ENCODE results near the gene PLCH2. TPM values are rescaled to one million over a fixed set of nuclear protein-coding genes. Genes with fewer than 3 reads are reported as not detected.
A peak's percentile ranks its signal among the peaks of the same experiment; 100 is the strongest.

The PLCH2 gene
- total RNA-seq, 2 donors from 2014 or later = 5.5 to 6.9 TPM

- ATAC-seq = no peak
- peaks cover 0 to 7% of the 10 kb centered on the region in 2 donors for H3K27me3 Mint-ChIP-seq
- no peaks in the 10 kb centered on the region for H3K9me3 Mint-ChIP-seq
These were observed 62.8 kb downstream of the PLCH2 start for GRCh38 chr1:2538872-2539271.

DNA sequence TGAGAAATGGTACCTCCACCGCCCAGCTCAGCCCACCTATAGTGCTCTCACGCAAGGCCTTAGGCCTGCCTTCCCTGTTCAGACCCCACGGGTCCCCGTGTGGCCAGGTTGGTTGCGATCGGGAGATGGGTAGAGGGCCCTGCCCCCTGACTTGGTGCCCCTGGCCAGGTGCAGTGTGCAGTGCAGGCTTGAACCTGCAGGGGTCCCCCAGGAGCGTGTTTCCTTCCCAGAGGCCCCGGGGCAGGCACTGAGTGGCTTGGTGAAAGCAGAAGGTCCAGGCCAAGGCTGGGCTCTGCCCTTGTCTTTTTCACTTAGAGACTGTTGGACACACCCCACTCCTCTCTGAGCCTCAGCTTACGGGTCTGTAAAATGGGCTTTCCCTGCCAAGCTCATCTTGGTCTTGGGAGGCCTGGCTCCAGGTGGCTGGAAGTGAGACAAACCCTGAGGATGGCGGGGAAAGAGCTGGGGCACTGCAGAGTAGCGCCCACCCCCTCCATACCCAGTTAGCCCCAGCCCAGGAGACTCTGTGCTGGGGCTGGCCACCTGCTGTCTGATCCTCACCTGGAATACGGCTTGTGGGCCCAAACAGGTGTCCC, 63.3 kb downstream of the PLCH2 start:
- Mint-ChIP-seq H3K36me3 (no peaks in the 10 kb centered on the region), H3K4me1 (ENCODE audit: low read depth in 2 of 2) (no peaks in the 10 kb centered on the region), H3K27ac (no peak overlapping the region), H3K27me3 (peaks cover 0 to 7% of the 10 kb centered on the region in 2 donors), H3K4me3 (no peak overlapping the region), H3K9me3 (no peaks in the 10 kb centered on the region)
- ATAC-seq = peak in 1 of 2 donors; percentile 42
- no peak for DNase-seq (ENCODE audit: low spot score)

More at GRCh38 chr1:2538872-2539271, 62.8 kb downstream of the PLCH2 start:
- Mint-ChIP-seq H3K4me1 (ENCODE audit: low read depth in 2 of 2) (no peaks in the 10 kb centered on the region), H3K36me3 (no peaks in the 10 kb centered on the region), H3K4me3 (no peak overlapping the region), H3K27ac (no peak overlapping the region)
- no peak for DNase-seq (ENCODE audit: low spot score)

GRCh38 chr1:2540816-2541492, 64.9 kb downstream of the PLCH2 start:
- no peaks in the 10 kb centered on the region for H3K36me3 Mint-ChIP-seq
- H3K27ac Mint-ChIP-seq = no peak overlapping the region
- ATAC-seq = no peak

DNA sequence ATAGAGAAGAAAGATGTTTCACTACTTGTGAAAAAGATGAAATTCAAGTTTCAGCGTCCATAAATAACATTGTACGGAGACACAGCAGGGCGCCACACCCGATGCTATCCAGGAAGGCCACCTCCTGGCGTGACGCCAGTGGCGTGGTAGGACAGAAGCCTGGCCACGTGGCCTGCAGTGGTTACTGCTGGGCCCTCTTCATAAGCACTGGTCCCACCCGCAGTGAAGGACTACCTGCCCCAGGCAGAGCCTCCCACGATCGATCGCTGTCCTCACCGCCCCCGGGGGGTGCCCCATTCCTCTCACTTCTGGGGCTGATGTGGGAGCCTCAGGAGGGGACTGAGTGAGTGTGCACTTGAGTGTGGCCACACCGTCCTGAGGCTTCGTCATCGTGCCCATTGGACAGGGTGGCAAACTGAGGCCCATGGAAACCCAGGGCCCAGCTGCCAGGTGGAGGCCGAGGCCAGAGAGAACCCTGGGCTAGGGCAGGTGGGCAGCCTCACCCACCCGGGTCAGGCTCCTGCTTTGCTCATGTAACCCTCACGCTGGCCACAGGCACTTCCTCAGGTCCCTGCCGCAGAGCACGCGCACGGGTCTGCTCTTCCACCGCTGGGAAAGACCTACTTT, 65.6 kb downstream of the PLCH2 start:
- ATAC-seq (no peak), DNase-seq (ENCODE audit: low spot score) (no peak)
- no peaks in the 10 kb centered on the region for H3K9me3 Mint-ChIP-seq
- H3K27me3 Mint-ChIP-seq = no peaks in the 10 kb centered on the region
- peaks cover 0 to 1% of the 10 kb centered on the region in 2 donors for H3K4me1 Mint-ChIP-seq (ENCODE audit: low read depth in 2 of 2)
- no peak overlapping the region for H3K4me3 Mint-ChIP-seq
- H3K36me3 Mint-ChIP-seq = no peaks in the 10 kb centered on the region
- no peak overlapping the region for H3K27ac Mint-ChIP-seq

More at GRCh38 chr1:2540816-2541492, 64.9 kb downstream of the PLCH2 start:
- no peak overlapping the region for H3K4me3 Mint-ChIP-seq
- DNase-seq (ENCODE audit: low spot score) = no peak
- peaks cover 0 to 3% of the 10 kb centered on the region in 2 donors for H3K27me3 Mint-ChIP-seq
- no peaks in the 10 kb centered on the region for H3K4me1 Mint-ChIP-seq (ENCODE audit: low read depth in 2 of 2)
- no peaks in the 10 kb centered on the region for H3K9me3 Mint-ChIP-seq

DNA sequence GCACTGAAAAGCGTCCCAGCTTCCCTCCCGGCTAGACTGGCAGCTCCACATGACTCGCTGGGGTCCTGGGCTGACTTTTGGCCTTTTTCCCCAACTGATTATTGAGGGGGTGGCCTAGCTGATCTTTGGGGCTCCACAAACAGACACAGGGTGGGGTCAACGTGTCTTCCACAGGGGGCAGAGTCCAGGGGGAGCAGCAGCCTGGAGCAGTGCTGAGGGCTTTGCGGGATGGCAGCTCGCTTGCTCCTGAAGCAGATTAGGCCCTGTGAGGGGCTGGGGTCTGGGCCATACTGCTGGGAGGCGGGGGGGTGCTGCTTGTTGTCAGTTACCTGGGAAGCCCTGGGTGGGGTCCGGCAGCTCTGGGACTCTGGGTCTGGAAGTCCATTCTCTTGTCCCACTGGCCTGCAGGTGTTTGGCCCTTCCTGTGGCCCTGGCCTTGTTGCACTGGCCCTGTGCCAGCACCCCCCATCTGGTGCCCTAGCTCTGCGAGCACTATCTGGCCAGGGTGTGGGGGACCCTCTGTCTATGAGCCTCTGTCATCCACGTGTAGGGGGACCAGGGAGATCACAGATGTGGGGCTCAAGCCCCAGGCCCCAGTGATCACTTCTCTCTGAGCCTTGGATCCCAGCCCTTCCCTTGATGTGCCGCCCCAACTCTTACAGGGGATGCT, 66.3 kb downstream of the PLCH2 start:
- H3K27me3 Mint-ChIP-seq = no peaks in the 10 kb centered on the region
- H3K27ac Mint-ChIP-seq = no peak overlapping the region
- H3K36me3 Mint-ChIP-seq = no peaks in the 10 kb centered on the region
- no peak overlapping the region for H3K4me3 Mint-ChIP-seq
- H3K4me1 Mint-ChIP-seq (ENCODE audit: low read depth in 2 of 2) = peaks cover 0 to 4% of the 10 kb centered on the region in 2 donors
- ATAC-seq (no peak), DNase-seq (ENCODE audit: low spot score) (no peak)
- H3K9me3 Mint-ChIP-seq = no peaks in the 10 kb centered on the region

DNA sequence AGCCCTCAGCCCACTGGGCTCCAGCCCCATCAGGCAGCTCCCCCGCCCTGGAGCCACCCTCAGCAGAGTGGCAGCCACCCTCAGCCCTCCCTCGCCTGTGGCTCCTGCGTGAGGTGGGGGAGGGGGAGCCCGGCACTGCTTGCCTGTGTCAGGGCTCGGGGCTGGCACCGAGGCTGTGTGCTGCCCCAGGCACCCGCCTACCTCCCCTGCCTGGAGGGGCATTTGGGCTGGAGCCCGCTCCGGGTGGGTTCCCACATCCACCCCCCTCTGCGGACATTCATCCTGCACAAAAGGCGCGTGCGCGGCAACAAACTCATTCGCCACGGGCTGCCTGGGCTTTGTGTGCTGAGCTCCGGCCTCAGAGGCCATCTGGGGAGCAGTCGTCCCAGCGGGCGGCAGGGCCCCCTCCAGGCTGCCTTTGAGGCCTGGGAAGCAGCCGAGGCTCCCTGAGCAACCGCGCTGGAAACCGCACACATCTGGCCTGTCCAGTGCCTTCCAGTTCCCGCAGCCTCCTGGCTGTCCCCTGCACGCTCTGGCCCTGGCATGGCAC, 67.5 kb downstream of the PLCH2 start:
- no peaks in the 10 kb centered on the region for H3K27me3 Mint-ChIP-seq
- no peak overlapping the region for H3K4me3 Mint-ChIP-seq
- H3K9me3 Mint-ChIP-seq = no peaks in the 10 kb centered on the region
- no peak for ATAC-seq
- peaks cover 0 to 6% of the 10 kb centered on the region in 2 donors for H3K4me1 Mint-ChIP-seq (ENCODE audit: low read depth in 2 of 2)
- no peaks in the 10 kb centered on the region for H3K36me3 Mint-ChIP-seq
- no peak for DNase-seq (ENCODE audit: low spot score)
- no peak overlapping the region for H3K27ac Mint-ChIP-seq

- no peak overlapping the region for H3K27ac Mint-ChIP-seq
- no peak for DNase-seq (ENCODE audit: low spot score)
- H3K27me3 Mint-ChIP-seq = no peaks in the 10 kb centered on the region
- no peak for ATAC-seq
- H3K9me3 Mint-ChIP-seq = no peaks in the 10 kb centered on the region
- no peak overlapping the region for H3K4me3 Mint-ChIP-seq
- H3K36me3 Mint-ChIP-seq = no peaks in the 10 kb centered on the region
- peaks cover 0 to 10% of the 10 kb centered on the region in 2 donors for H3K4me1 Mint-ChIP-seq (ENCODE audit: low read depth in 2 of 2)
These were observed 68.2 kb downstream of the PLCH2 start for GRCh38 chr1:2544093-2544874.

GRCh38 chr1:2544875-2545640, 69.0 kb downstream of the PLCH2 start:
- Mint-ChIP-seq H3K27ac (no peak overlapping the region), H3K4me1 (ENCODE audit: low read depth in 2 of 2) (peaks cover 0 to 12% of the 10 kb centered on the region in 2 donors), H3K36me3 (no peaks in the 10 kb centered on the region), H3K27me3 (no peaks in the 10 kb centered on the region), H3K9me3 (no peaks in the 10 kb centered on the region), H3K4me3 (no peak overlapping the region)
- ATAC-seq (no peak), DNase-seq (ENCODE audit: low spot score) (no peak)

DNA sequence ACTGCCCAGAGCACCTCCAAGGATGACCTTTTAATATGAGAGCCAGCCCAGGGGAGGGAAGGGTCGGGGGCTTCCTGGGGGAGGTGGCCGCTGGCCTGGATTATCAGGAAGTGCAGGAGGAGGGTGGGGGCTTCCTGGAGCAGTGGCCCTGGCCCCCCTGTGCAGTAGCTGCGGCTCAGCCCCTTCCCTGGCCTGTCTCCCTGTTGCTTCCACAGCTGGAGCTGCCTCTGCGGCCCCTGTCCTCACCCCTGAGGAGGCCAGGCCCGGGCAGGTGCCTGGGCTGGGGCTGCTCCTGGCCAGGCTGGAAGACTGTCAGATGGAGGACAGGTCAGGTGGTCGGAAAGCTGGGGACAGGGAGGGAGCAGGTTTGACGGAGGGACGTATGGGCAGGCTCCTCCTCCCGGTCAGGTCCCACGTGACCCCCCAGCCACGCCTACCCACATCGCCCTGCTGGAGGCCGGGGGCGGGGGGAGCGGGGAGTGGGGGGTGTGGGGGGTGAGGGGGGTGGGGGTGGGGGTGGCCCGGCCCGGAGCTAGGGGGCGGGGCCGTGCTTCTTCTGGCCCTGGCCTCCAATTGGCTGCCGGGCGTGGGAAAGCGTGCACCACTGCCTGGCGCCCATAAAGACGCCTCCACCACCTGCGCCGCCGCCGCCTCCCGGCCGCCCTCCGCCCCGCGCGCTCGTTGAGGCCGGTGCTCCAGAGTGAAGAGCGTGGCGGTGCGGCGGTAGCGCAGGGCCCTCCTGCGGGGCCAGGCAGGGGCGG, 69.8 kb downstream of the PLCH2 start:
- H3K27ac Mint-ChIP-seq = no peak overlapping the region
- peak; percentile 66 to 79 for ATAC-seq
- no peaks in the 10 kb centered on the region for H3K36me3 Mint-ChIP-seq
- H3K4me3 Mint-ChIP-seq = peak overlapping the region; percentile 88
- no peaks in the 10 kb centered on the region for H3K27me3 Mint-ChIP-seq
- peaks cover 0 to 14% of the 10 kb centered on the region in 2 donors for H3K4me1 Mint-ChIP-seq (ENCODE audit: low read depth in 2 of 2)
- H3K9me3 Mint-ChIP-seq = no peaks in the 10 kb centered on the region
- DNase-seq (ENCODE audit: low spot score) = peak; percentile 90

DNA sequence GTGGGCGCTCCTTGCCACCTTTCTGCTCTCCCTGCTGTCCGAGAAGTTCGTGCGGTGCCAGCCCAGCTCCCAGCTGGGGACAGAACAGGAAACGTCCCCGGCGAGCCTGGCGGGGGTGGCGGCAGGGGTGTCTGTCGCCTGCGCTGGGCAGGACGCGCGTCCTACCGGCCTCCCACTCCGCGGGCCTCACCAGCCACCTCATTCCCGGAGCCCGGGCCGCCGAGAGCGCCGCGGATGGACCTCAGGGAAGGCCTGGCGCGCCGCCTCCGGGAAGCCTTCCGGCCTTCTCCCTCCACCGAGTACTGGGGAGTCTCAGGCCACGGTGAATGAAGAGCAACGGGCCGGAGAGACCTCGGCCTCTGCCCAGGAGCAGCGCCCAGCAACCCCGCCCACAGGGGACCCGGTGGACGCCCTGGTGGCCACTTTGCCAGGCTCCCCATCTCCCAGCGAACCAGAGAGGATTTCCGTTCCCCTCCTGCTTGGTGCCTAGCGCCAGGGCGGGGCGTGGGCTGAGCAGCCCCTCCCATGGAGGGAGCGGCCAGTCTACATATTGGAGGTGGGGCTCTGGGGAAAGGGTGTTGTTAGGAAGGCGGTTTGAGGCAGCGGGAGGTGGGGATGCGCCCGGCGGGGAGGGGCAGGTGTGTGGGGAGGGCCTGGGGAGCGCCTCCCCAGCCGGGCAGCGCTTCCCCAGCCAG, 70.6 kb downstream of the PLCH2 start:
- DNase-seq (ENCODE audit: low spot score) (peak; percentile 88), ATAC-seq (peak; percentile 66 to 75)
- Mint-ChIP-seq H3K36me3 (no peaks in the 10 kb centered on the region), H3K4me1 (ENCODE audit: low read depth in 2 of 2) (peaks cover 0 to 15% of the 10 kb centered on the region in 2 donors), H3K4me3 (peak overlapping the region; percentile 88), H3K27ac (peak overlapping the region; percentile 90), H3K27me3 (no peaks in the 10 kb centered on the region), H3K9me3 (no peaks in the 10 kb centered on the region)

DNA sequence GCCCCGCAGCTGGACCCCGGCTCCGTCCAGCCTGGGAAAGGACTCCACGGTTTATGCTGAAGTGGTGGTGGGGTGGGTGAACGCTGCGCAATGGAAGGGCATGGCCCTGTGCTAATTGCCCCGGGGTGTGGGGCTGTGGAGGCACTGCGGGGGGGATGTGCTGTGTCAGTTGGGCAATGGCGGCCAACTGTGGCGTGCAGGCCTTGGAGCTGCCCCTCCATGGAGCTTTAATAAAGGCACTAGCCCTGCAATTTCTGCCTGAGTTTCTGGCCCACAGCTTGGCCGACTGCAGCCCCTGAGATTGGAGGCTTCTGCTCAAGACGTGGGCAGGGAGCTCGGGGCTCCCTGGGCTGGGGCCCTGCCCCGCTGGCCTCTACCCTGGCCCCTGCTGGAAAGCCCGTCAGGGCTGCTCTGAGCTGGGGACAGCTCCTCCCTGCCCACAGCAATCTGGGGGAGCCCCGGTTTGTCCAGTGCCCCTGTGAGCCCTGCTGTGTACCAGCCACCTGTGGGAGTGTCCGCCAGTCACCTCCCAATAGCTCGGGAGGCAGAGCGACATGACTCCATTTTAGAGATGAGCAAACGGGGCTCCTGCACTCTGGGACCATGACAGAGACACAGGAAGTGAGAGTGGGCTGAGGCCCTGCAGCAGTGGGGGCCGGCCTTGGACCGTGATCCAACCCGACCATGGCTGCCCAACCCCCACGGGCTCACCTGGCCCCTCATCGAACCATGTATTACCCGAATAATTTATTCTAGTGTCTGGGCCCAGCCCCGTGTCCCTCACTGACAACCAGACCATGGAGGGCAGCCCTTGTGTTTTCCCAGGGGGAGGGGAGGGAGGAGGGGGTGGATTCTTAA, 71.3 kb downstream of the PLCH2 start:
- peak; percentile 75 for DNase-seq (ENCODE audit: low spot score)

More for the DNA sequence above, 71.3 kb downstream of the PLCH2 start:
- peak; percentile 3 to 48 for ATAC-seq
- peak overlapping the region; percentile 90 for H3K27ac Mint-ChIP-seq
- H3K36me3 Mint-ChIP-seq = no peaks in the 10 kb centered on the region
- no peaks in the 10 kb centered on the region for H3K27me3 Mint-ChIP-seq
- no peaks in the 10 kb centered on the region for H3K9me3 Mint-ChIP-seq
- H3K4me1 Mint-ChIP-seq (ENCODE audit: low read depth in 2 of 2) = peaks cover 0 to 15% of the 10 kb centered on the region in 2 donors
- H3K4me3 Mint-ChIP-seq = peak overlapping the region; percentile 88
